HCT116 (cell line): ENCODE measurements around the gene CXCL11.

ENCODE experiments used
- POLR2A ChIP-seq: IDR thresholded peaks from 2 replicates; pipeline ENCODE4 v1.7.0; 2011; ENCODE audit warnings: borderline replicate concordance; ENCODE audit not compliant: insufficient read depth, insufficient read length; ENCODE audit errors: extremely low read depth
- POLR2AphosphoS5 ChIP-seq: IDR thresholded peaks from 2 replicates; pipeline ENCODE4 v1.6.1; 2011; ENCODE audit warnings: mild to moderate bottlenecking, low read depth, low read length, moderate library complexity
- ZFX ChIP-seq: fragments of 450-650 bp; IDR thresholded peaks from 2 replicates; pipeline ENCODE4 v1.6.1; 2017
- TF ChIP-seq, protein P1 (sequence below), 3 experiments: fragments of 200-600 bp in 1 of 3; sonication (generic) in 1 of 3; IDR thresholded peaks in 2 of 3; conservative IDR thresholded peaks in 1 of 3; 2 replicates each; pipeline ENCODE4 v1.5.1; 2012 to 2017; ENCODE audit warnings: low read depth in 2 of 3, low read length in 2 of 3, antibody characterized with exemption in 1 of 3, borderline replicate concordance in 1 of 3, control low read depth in 1 of 3, mild to moderate bottlenecking in 1 of 3, mixed read lengths in 1 of 3, mixed run types in 1 of 3, moderate library complexity in 1 of 3; ENCODE audit not compliant: insufficient read depth in 1 of 3

DNA sequence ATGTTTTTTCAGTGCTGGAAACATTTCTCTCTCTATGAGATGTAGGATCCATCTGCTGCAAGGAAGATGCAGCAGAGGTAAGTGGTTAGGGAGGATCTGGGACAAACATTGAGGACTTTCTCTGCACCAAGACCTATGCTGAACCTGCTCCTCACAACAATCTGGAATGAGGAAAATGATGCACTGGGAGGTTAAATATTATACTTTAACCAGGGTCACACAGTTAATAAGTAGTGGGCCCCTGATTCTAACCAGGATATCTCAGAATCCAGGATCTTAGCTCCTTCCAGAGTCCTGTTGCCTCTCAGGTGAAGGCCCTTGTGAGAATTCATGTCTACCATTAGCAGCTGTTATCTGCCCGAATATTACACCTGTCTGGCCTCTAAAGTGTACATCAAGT lies 35.6 kb downstream of the CXCL11 start:
- TF ChIP-seq POLR2A = no peak
- TF ChIP-seq, protein P1, sequence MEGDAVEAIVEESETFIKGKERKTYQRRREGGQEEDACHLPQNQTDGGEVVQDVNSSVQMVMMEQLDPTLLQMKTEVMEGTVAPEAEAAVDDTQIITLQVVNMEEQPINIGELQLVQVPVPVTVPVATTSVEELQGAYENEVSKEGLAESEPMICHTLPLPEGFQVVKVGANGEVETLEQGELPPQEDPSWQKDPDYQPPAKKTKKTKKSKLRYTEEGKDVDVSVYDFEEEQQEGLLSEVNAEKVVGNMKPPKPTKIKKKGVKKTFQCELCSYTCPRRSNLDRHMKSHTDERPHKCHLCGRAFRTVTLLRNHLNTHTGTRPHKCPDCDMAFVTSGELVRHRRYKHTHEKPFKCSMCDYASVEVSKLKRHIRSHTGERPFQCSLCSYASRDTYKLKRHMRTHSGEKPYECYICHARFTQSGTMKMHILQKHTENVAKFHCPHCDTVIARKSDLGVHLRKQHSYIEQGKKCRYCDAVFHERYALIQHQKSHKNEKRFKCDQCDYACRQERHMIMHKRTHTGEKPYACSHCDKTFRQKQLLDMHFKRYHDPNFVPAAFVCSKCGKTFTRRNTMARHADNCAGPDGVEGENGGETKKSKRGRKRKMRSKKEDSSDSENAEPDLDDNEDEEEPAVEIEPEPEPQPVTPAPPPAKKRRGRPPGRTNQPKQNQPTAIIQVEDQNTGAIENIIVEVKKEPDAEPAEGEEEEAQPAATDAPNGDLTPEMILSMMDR (IDR thresholded peaks at IDR 0.05 in 2 of 3, conservative IDR thresholded peaks at IDR 0.05 in 1 of 3; ENCODE audit: borderline replicate concordance in 1 of 3, insufficient read depth in 1 of 3, low read depth in 2 of 3, low read length in 2 of 3) = no peak
- no peak for TF ChIP-seq POLR2AphosphoS5
- no peak for TF ChIP-seq ZFX
